SK-N-SH (cell line): ENCODE measurements around the gene GALNT11. TPM values are rescaled to one million over a fixed set of nuclear protein-coding genes. Genes with fewer than 3 reads are reported as not detected.
"Not testable (repeated sequence)": the region's sequence is repeated elsewhere in the genome, so short reads cannot be mapped to it uniquely, and the experiment has no call there.

Source experiments
- CTCF ChIA-PET: fragments of 300-600, 350-600 bp; formaldehyde crosslinking; extraction: SDS; loops from one replicate; lab custom pipeline; 2021; lab: Yijun Ruan, JAX
- POLR2A ChIA-PET: fragments of 350-600 bp; sonication (Branson Sonifier 250); formaldehyde crosslinking; extraction: SDS; loops from one replicate; lab custom pipeline; 2020; ENCODE audit warnings: antibody characterized with exemption, inconsistent platforms; lab: Yijun Ruan, JAX
- DNase-seq: peaks from one replicate; pipeline ENCODE4 v3.0.0; 2012
- H2AFZ ChIP-seq: fragments of 200-600 bp; sonication (generic); 2 replicates; pipeline ENCODE4 v1.8.1; 2016; ENCODE audit warnings: antibody characterized with exemption, mild to moderate bottlenecking, low read depth
- H3F3A ChIP-seq: fragments of 200-600 bp; sonication (generic); replicated peaks from 2 replicates; pipeline ENCODE3; 2016; ENCODE audit warnings: antibody characterized with exemption, mild to moderate bottlenecking; ENCODE audit not compliant: insufficient read depth
- H3K27ac ChIP-seq, 2 experiments: fragments of 200-500 bp in 1 of 2; fragments of 200-600 bp in 1 of 2; sonication (Bioruptor generic) in 1 of 2; sonication (generic), shearing (Covaris generic) in 1 of 2; 2 replicates each; pipeline versions ENCODE4 v1.5.1 to v1.6.1; 2014 to 2016; ENCODE audit warnings: low read depth in 2 of 2, inconsistent platforms in 1 of 2, low read length in 1 of 2, mild to moderate bottlenecking in 1 of 2, mixed read lengths in 1 of 2
- H3K27me3 ChIP-seq: fragments of 200-600 bp; sonication (generic), shearing (Covaris generic); 2 replicates; pipeline ENCODE4 v1.6.1; 2016; ENCODE audit warnings: mixed run types; ENCODE audit not compliant: insufficient read depth
- H3K36me3 ChIP-seq, 2 experiments: fragments of 200-500 bp in 1 of 2; fragments of 200-600 bp in 1 of 2; sonication (Bioruptor generic) in 1 of 2; sonication (generic) in 1 of 2; replicated peaks in 1 of 2; 2 replicates each; pipeline versions ENCODE3 to v1.5.1; 2014 to 2016; ENCODE audit warnings: low read length in 1 of 2, mild to moderate bottlenecking in 1 of 2; ENCODE audit not compliant: insufficient read depth in 2 of 2, control insufficient read depth in 1 of 2
- H3K4me1 ChIP-seq, 2 experiments: fragments of 200-500 bp in 1 of 2; fragments of 200-600 bp in 1 of 2; sonication (Bioruptor generic) in 1 of 2; sonication (generic), shearing (Covaris generic) in 1 of 2; 2 replicates each; pipeline versions ENCODE4 v1.5.1 to v1.6.1; 2014 to 2016; ENCODE audit warnings: low read depth in 1 of 2, low read length in 1 of 2, mixed run types in 1 of 2; ENCODE audit not compliant: insufficient read depth in 2 of 2, control insufficient read depth in 1 of 2
- H3K4me2 ChIP-seq: fragments of 200-600 bp; sonication (generic), shearing (Covaris generic); 2 replicates; pipeline ENCODE4 v1.6.1; 2017; ENCODE audit warnings: mixed run types
- H3K4me3 ChIP-seq, 2 experiments: fragments of 200-500 bp in 1 of 2; fragments of 200-600 bp in 1 of 2; sonication (Bioruptor generic) in 1 of 2; sonication (generic), shearing (Covaris generic) in 1 of 2; 2 replicates each; pipeline versions ENCODE4 v1.5.1 to v1.8.1; 2014 to 2016; ENCODE audit warnings: low read depth in 2 of 2, inconsistent platforms in 1 of 2, low read length in 1 of 2, mild to moderate bottlenecking in 1 of 2, mixed read lengths in 1 of 2, moderate library complexity in 1 of 2
- H3K79me2 ChIP-seq: fragments of 200-600 bp; sonication (generic); 2 replicates; pipeline ENCODE4 v1.8.1; 2017; ENCODE audit warnings: mild to moderate bottlenecking; ENCODE audit not compliant: insufficient read depth
- H3K9ac ChIP-seq: fragments of 200-600 bp; sonication (generic); 2 replicates; pipeline ENCODE4 v1.6.1; 2017; ENCODE audit warnings: mixed run types
- H3K9me2 ChIP-seq: fragments of 200-600 bp; sonication (generic); 2 replicates; pipeline ENCODE4 v1.6.1; 2017; ENCODE audit warnings: mixed run types
- H3K9me3 ChIP-seq: fragments of 200-600 bp; sonication (generic); 2 replicates; pipeline ENCODE4 v1.6.1; 2017; ENCODE audit warnings: mixed run types, mild to moderate bottlenecking, moderate library complexity
- H4K20me1 ChIP-seq: fragments of 200-600 bp; sonication (generic); 2 replicates; pipeline ENCODE4 v1.6.1; 2017; ENCODE audit warnings: mild to moderate bottlenecking, mixed run types; ENCODE audit not compliant: insufficient read depth
- MEF2A ChIP-seq: IDR thresholded peaks from 2 replicates; pipeline ENCODE4 v1.4.0; 2012; ENCODE audit warnings: low read depth, borderline replicate concordance
- NFIC ChIP-seq: IDR thresholded peaks from 2 replicates; pipeline ENCODE4 v1.4.0; 2012; ENCODE audit warnings: borderline replicate concordance
- USF2 ChIP-seq: fragments of 150-350 bp; IDR thresholded peaks from 2 replicates; pipeline ENCODE4 v1.6.1; 2017; ENCODE audit warnings: antibody characterized with exemption, low read length, low read depth, borderline replicate concordance
- YY1 ChIP-seq: IDR thresholded peaks from 2 replicates; pipeline ENCODE4 v1.4.0; 2012; ENCODE audit warnings: low read depth, mild to moderate bottlenecking
- WGBS: methylation state at CpG from one replicate; pipeline ENCODE4 v1.1.6; 2017; ENCODE audit warnings: low lambda C conversion rate; 5-methylcytosine and 5-hydroxymethylcytosine counted together
- polyA plus RNA-seq, 3 experiments: library from polyadenylated mRNA; depleted of rRNA; stranded (reverse); fragments of >200 nt; gene quantifications; 2 replicates each; pipeline ENCODE4 v1.2.3, GENCODE V29; 2012

Gene GALNT11
- polyA plus RNA-seq, 1 of the 3 experiments (the other 2 are of a cell fraction), result 70.0 TPM

GRCh38 chr7:152059311-152059710 is 33.8 kb downstream of the GALNT11 start (continued):
- TF ChIP-seq NFIC, result no peak
- no peak for TF ChIP-seq YY1
- no peak for TF ChIP-seq USF2
- TF ChIP-seq MEF2A, result no peak

- H3K4me1 ChIP-seq, H3K36me3 ChIP-seq, H3K4me3 ChIP-seq, CTCF ChIA-PET, DNase-seq, H4K20me1 ChIP-seq, H3K27me3 ChIP-seq, H3K9me2 ChIP-seq, H2AFZ ChIP-seq, H3K9me3 ChIP-seq, H3F3A ChIP-seq, H3K4me2 ChIP-seq, H3K27ac ChIP-seq, POLR2A ChIA-PET, H3K9ac ChIP-seq: not testable (repeated sequence)
- WGBS, result 97% methylated on average over 2 of the region's 2 CpGs
- H3K79me2 ChIP-seq, result peaks cover 35% of the 10 kb centered on the region
Measured at GRCh38 chr7:152061086-152061485, 35.6 kb downstream of the GALNT11 start.

- 97% methylated on average over 3 of the region's 3 CpGs for WGBS
- not testable (repeated sequence) for H3K4me2 ChIP-seq, H3K4me3 ChIP-seq
Measured at GRCh38 chr7:152063192-152063591, 37.7 kb downstream of the GALNT11 start.

GRCh38 chr7:152063821-152064220 is 38.3 kb downstream of the GALNT11 start:
- H3K27ac ChIP-seq, H3K36me3 ChIP-seq, DNase-seq, POLR2A ChIA-PET, H3K4me3 ChIP-seq, H3K4me2 ChIP-seq, H3K9me3 ChIP-seq, H3K27me3 ChIP-seq, H3K4me1 ChIP-seq, CTCF ChIA-PET, H3K9ac ChIP-seq, H2AFZ ChIP-seq, H3K9me2 ChIP-seq, H4K20me1 ChIP-seq, H3F3A ChIP-seq: not testable (repeated sequence)
- 95% methylated on average over 3 of the region's 3 CpGs for WGBS
- H3K79me2 ChIP-seq, result peaks cover 40% of the 10 kb centered on the region

More at GRCh38 chr7:152063192-152063591, 37.7 kb downstream of the GALNT11 start:
- H4K20me1 ChIP-seq, H2AFZ ChIP-seq, H3K9me3 ChIP-seq, H3F3A ChIP-seq, CTCF ChIA-PET, H3K27me3 ChIP-seq, H3K9me2 ChIP-seq, H3K9ac ChIP-seq, H3K4me1 ChIP-seq, H3K27ac ChIP-seq, H3K36me3 ChIP-seq, DNase-seq, POLR2A ChIA-PET: not testable (repeated sequence)
- peaks cover 40% of the 10 kb centered on the region for H3K79me2 ChIP-seq

GRCh38 chr7:152065800-152066344 is 40.4 kb downstream of the GALNT11 start:
- H3K4me1 ChIP-seq, H3K4me2 ChIP-seq, H3K36me3 ChIP-seq, H3K4me3 ChIP-seq, H3F3A ChIP-seq, POLR2A ChIA-PET, H3K27ac ChIP-seq, DNase-seq, H3K9me3 ChIP-seq, H3K27me3 ChIP-seq, H3K9ac ChIP-seq, H2AFZ ChIP-seq, H4K20me1 ChIP-seq, H3K9me2 ChIP-seq: not testable (repeated sequence)
- peaks cover 48% of the 10 kb centered on the region for H3K79me2 ChIP-seq
- 86% methylated on average over 5 of the region's 10 CpGs for WGBS
- CTCF ChIA-PET, result interaction anchor here (1.6 kb wide), 1 partner anchor 11 kb away, joined by 5 read pairs; no protein-coding TSS in a partner anchor
